Measurements from ENCODE around the gene IL17RD. TPM values are rescaled to one million over a fixed set of nuclear protein-coding genes. Genes with fewer than 3 reads are reported as not detected.

IL17RD gene
- total RNA-seq, 2 donors from 2014 or later, result 1.3 to 2.3 TPM

DNA sequence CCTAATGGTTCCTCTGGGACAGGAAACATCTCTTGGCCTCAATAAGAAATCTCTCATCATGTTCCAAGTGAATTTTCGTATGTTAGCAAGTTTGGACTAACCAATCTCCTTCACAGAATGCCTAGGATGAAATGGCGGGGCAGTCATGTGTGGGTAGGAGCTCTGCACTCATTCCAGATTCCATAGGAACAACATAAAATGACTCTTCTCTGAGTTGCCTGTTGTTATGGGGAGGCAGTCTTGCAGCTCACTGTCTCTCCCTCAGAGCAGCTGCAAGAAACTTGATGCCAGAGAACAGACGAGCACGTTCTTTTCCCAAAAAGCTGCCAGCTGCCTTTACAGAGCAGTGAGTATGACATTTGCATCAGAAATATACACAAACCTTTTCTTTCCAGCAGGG, 70.6 kb downstream of the IL17RD start:
- Histone ChIP-seq H3K9me3 (no peaks in the 10 kb centered on the region), H3K4me1 (no peaks in the 10 kb centered on the region), H3K36me3 (replicated peaks in 1 of 2; ENCODE audit: insufficient read depth in 1 of 2, low read depth in 2 of 2) (no peaks in the 10 kb centered on the region), H3K27ac (no peak overlapping the region), H3K4me3 (no peak overlapping the region), H3K27me3 (no peaks in the 10 kb centered on the region)
- ATAC-seq (no peak), DNase-seq (no peak)
- TF ChIP-seq POLR2A (IDR thresholded peaks at IDR 0.05), result no peak
- TF ChIP-seq, protein P1, sequence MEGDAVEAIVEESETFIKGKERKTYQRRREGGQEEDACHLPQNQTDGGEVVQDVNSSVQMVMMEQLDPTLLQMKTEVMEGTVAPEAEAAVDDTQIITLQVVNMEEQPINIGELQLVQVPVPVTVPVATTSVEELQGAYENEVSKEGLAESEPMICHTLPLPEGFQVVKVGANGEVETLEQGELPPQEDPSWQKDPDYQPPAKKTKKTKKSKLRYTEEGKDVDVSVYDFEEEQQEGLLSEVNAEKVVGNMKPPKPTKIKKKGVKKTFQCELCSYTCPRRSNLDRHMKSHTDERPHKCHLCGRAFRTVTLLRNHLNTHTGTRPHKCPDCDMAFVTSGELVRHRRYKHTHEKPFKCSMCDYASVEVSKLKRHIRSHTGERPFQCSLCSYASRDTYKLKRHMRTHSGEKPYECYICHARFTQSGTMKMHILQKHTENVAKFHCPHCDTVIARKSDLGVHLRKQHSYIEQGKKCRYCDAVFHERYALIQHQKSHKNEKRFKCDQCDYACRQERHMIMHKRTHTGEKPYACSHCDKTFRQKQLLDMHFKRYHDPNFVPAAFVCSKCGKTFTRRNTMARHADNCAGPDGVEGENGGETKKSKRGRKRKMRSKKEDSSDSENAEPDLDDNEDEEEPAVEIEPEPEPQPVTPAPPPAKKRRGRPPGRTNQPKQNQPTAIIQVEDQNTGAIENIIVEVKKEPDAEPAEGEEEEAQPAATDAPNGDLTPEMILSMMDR (IDR thresholded peaks at IDR 0.05), result no peak
- intact Hi-C loops (cut with DNase I), result no loop called here
- WGBS, 2 donors, result 62 to 90% methylated on average over 4 of the region's 4 CpGs

DNA sequence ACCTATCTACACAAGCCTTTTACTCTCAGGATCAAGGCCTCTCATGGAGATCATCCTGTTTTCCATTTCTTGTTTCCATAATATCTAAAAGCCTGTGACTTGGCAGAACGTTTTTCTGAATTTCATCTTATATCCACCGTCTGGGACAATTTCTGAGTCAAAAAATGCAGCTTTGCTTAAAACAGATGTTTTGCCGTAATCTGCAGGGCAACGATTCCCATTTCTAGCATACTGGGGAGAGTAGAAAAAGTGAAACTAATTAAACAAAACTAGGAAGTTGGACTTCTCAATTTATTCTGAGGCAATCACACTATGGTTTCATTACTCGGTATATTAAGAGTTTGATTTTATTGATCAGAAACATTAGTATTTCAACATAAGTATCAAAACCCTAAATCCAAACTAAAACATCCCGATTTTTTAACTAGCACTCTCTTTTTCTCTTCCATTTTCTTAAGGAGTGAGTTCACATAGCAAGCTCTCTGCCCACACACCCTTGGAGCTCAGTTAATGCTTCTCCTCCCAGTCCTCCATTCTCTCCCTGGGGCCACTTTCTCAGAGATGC, 71.1 kb downstream of the IL17RD start:
- Histone ChIP-seq H3K27me3 (no peaks in the 10 kb centered on the region), H3K4me1 (no peaks in the 10 kb centered on the region), H3K27ac (no peak overlapping the region), H3K9me3 (no peaks in the 10 kb centered on the region), H3K36me3 (replicated peaks in 1 of 2; ENCODE audit: insufficient read depth in 1 of 2, low read depth in 2 of 2) (no peaks in the 10 kb centered on the region), H3K4me3 (no peak overlapping the region)
- intact Hi-C loops (cut with DNase I), result no loop called here
- no peak for TF ChIP-seq POLR2A (IDR thresholded peaks at IDR 0.05)
- TF ChIP-seq, protein P1 (IDR thresholded peaks at IDR 0.05), result no peak
- DNase-seq (no peak), ATAC-seq (no peak)
- 59 to 74% methylated on average over 6 of the region's 6 CpGs for WGBS, 2 donors

DNA sequence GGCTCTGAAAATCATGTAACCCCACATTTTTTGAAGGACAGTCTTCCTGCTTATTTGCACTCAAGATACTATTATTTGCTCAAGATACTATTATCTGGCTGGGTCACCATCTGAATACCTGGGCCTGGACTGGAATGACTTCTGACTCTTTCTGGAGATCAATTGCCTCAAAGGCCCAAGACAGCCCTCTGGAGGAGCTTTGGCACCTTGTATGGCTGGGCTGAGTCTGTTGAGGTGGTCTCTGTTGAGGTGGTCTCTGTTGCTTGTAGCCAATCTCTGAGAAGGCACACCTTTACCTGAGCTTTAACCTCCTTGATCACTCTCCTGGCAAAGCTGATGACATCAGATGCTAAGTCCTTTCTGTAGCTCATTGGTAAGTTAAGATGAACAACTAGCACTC, 71.7 kb downstream of the IL17RD start:
- Histone ChIP-seq H3K4me1 (no peaks in the 10 kb centered on the region), H3K27me3 (no peaks in the 10 kb centered on the region), H3K4me3 (no peak overlapping the region), H3K36me3 (replicated peaks in 1 of 2; ENCODE audit: insufficient read depth in 1 of 2, low read depth in 2 of 2) (no peaks in the 10 kb centered on the region), H3K9me3 (no peaks in the 10 kb centered on the region), H3K27ac (no peak overlapping the region)
- no peak for TF ChIP-seq POLR2A (IDR thresholded peaks at IDR 0.05)
- TF ChIP-seq, protein P1 (IDR thresholded peaks at IDR 0.05), result no peak
- intact Hi-C loops (cut with DNase I), result no loop called here
- ATAC-seq, result no peak
- no peak for DNase-seq

DNA sequence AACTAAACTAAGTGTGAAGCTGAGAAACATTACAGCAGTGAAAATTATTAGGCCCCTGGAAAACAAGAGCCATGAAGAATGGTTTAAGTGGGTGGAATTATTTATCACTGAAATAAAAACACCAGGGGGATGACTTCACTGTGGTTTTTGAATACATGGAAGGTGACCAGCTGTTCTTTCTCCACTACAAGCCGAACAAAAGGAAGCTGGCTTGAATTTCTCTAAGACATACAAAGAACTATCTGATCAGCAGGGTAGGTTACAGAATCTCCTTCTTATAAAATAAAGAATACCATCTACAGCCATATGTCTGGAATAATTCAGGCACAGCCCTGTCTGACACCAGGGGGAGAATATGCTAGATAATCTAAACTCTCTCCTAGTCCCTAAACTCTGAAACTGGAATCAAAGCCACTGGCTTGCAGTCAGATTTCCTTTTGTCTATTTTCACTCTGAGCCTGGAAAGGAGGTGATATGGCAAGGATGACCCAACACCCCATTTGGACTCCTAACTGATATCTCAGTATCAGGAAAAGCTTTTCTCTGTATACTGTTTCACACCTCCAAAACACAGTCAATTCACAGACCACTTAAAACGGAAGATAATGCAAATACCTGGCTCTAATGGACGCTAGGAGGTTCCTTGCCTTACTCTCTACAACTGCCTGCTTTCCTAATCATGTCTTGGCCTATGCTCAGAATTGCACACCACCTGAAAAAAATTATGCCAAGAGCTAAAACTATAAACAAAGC, 73.5 kb downstream of the IL17RD start:
- intact Hi-C loops (cut with DNase I), result no loop called here
- TF ChIP-seq, protein P1 (IDR thresholded peaks at IDR 0.05), result no peak
- no peak for TF ChIP-seq POLR2A (IDR thresholded peaks at IDR 0.05)
- Histone ChIP-seq H3K27me3 (no peaks in the 10 kb centered on the region), H3K9me3 (no peaks in the 10 kb centered on the region), H3K36me3 (replicated peaks in 1 of 2; ENCODE audit: insufficient read depth in 1 of 2, low read depth in 2 of 2) (no peaks in the 10 kb centered on the region), H3K4me3 (no peak overlapping the region), H3K4me1 (no peaks in the 10 kb centered on the region), H3K27ac (no peak overlapping the region)
- no peak for ATAC-seq
- 72 to 88% methylated on average over 3 of the region's 3 CpGs for WGBS, 2 donors
- no peak for DNase-seq

DNA sequence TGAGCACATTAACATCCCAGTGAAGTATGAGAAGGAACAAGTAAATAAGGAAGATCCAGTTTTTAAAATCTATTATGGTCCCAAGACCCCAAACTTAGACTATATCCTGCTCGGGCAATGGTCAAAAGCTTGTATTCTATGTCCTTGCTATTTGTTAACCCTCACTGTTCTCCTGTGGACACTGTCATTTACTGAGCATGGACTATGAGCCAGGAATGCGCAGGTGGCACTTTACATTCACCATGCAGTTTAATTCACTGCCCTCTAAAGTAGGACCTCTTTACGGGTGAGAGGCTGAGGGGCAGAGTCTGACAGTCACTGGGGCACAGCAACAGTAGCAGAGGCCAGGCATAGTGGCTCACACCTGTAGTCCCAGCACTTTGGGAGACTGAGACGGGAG, 76.1 kb downstream of the IL17RD start:
- TF ChIP-seq, protein P1 (IDR thresholded peaks at IDR 0.05), result no peak
- TF ChIP-seq POLR2A (IDR thresholded peaks at IDR 0.05), result no peak
- no peaks in the 10 kb centered on the region for H3K9me3 ChIP-seq
- H3K4me3 ChIP-seq, result no peak overlapping the region
- H3K27ac ChIP-seq, result no peak overlapping the region
- H3K36me3 ChIP-seq (replicated peaks in 1 of 2; ENCODE audit: insufficient read depth in 1 of 2, low read depth in 2 of 2), result no peaks in the 10 kb centered on the region
- no peaks in the 10 kb centered on the region for H3K27me3 ChIP-seq
- H3K4me1 ChIP-seq, result no peaks in the 10 kb centered on the region
- 89 to 95% methylated on average over 4 of the region's 4 CpGs for WGBS, 2 donors
- no peak for DNase-seq
- no peak for ATAC-seq
- intact Hi-C loops (cut with DNase I), result no loop called here
